GM21786 (cell line): ENCODE measurements around the gene UBR7.

Source experiments
- ATAC-seq: cut with Tn5 transposase; IDR thresholded peaks from one replicate; pipeline ENCODE4 v1.9.1; 2021; ENCODE audit not compliant: unreplicated experiment

Gene UBR7

GRCh38 chr14:93246534-93246933, 39.5 kb downstream of the UBR7 start:
- ATAC-seq, result no peak

GRCh38 chr14:93249128-93249831, 42.2 kb downstream of the UBR7 start:
- ATAC-seq, result no peak

DNA sequence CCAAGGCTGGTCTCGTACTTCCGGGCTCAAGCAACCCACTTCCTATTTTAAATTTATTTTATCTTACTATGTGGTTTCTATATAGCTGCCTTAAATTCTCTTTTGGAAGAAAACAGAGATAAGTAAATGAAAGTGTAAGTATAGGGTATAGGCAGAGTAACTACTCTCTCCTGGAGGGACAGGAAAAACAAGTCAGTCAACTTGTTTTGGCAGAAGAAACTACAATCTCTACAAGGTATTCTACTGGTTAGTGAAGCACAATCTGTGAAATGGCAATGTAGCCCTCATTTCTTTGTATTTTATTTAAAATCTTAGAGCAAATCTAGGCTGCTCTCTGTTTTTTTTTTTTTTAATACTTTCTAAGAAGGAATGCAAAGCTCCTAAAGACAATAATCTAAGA, 55.4 kb downstream of the UBR7 start:
- no peak for ATAC-seq

- ATAC-seq, result no peak
Measured at GRCh38 chr14:93263416-93263815, 56.4 kb downstream of the UBR7 start.

GRCh38 chr14:93266127-93266526, 59.1 kb downstream of the UBR7 start:
- ATAC-seq, result no peak

DNA sequence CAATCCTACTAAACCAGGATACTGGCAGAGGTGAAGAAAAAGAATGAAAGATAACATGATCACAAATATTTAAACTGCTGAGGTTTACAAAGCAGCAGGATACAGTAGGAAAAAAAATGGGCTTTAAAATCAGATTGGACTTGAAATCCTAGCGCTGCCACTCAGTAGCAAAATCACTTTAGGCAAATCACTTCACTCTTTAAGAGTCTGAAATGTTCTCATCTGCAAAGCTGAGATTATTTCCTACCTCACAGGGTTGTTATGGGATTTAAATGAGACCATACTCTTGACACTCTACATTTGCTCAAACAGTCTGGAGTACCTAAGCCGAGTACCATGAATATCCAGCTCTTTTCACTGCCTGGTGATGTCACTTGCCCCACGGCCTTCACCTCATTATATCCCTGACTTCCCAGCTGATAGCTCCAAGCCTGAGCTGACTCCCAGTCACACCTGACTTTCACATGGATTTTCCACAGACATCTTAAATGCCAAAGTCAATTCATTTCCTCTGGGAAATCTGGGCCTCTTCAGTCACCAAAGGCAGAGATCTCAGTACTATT, 60.2 kb downstream of the UBR7 start:
- no peak for ATAC-seq

DNA sequence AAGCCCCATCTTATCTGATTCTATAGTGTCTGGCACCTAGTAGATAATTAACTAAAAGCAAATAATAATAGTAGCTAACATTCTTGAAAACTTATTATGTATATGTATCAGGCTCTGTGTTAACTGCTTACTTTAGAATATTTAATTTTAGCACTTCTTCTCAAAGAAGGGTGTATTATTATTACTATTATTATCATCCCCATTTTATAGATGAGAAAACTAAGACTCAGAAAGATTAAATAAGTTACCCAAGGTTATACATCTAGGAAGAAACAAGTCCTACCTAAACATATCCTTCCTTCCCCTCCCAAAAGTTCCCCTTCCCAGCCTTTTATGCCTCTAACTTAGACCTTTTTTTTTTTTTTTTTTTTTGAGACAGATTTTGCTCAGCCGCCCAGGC, 61.4 kb downstream of the UBR7 start:
- ATAC-seq, result no peak

- no peak for ATAC-seq
Measured at GRCh38 chr14:93269341-93270068, 62.4 kb downstream of the UBR7 start.

DNA sequence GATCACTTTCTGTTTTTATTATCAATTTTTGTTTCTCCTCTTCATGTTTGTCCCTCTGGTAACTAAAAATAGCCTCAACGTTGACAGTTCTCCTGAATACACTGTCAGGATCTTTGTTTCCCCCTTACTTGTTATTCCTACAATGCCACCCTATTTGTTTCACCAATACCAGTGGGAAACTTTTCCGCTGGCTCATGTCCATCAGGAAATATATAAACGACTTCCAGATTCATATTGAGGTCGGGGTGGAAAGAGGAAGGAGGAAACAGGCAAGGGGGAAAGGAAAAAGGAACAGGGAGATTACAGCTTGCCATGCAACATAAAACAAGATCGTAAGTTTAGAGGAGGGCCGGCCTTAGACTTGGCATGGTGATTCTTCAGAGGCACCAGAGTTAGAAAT, 64.1 kb downstream of the UBR7 start:
- ATAC-seq, result no peak

DNA sequence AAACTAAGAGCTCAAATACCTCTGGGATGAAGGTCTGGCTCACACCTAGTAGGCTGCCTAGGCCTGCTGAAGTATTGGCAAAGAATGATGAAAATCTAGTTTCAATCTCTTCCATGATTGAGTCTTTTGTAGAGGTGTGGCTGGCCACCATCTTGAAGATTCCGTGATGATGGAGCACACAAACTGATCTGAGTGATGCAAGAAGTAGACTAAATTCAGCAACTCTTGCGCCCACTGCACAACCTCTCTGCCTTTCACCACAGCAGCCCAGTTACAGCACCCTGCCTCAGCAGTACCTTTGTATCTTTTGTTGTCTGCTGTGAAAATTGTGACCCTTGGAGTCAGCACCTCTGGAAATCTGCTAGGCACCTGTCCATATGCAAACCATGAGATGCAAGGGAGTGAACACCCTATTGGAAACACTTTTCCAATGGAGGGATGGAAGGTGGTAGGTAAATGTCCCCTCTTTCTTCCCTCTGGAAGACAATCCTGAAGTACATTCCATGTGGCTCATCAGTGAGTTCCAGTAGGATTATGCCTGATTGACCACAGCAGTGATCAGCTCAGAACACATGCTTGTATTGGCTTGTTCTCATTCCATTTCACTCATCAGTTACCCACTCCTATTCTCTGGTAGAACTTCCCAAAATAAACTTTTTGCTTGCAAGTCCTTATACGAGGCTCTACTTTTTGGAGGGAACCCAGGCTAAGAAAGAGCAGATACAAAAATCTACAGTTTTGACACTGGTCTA, 67.2 kb downstream of the UBR7 start:
- ATAC-seq, result no peak

DNA sequence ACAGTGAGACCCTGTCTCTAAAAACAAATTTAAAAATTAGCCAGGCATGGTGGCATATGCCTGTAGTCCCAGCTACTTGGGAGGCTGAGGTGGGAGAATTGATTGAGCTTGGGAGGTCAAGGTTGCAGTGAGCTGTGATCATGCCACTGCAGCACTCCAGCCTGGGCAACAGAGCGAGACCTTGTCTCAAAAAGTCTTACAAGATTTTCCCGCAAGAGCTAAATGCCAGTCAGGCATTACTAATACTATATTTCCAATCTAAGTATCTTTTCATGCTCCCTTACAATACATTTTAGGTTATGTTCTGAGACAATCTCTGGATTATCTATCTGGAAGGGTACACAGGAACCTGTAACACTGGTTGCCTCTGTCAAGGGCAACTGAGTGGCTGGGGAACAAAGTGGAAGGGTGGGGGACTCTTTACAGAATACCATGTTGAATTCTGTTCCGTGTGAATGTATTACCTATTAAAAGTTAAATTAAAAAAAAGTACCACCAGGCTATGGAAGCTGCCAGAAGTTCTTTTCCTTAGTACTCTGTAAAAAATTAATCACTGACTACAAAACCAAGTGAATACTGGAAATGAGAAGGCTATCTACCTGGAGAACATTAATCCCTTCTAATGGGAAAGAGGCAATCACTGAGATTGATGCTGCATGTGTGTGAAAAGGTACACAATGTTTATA, 69.1 kb downstream of the UBR7 start:
- no peak for ATAC-seq
